GM19395 (cell line): Measurements from ENCODE around the gene PRND.

Experiments
- ATAC-seq: cut with Tn5 transposase; IDR thresholded peaks from one replicate; pipeline ENCODE4 v1.9.1; 2021; ENCODE audit warnings: mild to moderate bottlenecking, moderate library complexity; ENCODE audit not compliant: unreplicated experiment

The PRND gene

DNA sequence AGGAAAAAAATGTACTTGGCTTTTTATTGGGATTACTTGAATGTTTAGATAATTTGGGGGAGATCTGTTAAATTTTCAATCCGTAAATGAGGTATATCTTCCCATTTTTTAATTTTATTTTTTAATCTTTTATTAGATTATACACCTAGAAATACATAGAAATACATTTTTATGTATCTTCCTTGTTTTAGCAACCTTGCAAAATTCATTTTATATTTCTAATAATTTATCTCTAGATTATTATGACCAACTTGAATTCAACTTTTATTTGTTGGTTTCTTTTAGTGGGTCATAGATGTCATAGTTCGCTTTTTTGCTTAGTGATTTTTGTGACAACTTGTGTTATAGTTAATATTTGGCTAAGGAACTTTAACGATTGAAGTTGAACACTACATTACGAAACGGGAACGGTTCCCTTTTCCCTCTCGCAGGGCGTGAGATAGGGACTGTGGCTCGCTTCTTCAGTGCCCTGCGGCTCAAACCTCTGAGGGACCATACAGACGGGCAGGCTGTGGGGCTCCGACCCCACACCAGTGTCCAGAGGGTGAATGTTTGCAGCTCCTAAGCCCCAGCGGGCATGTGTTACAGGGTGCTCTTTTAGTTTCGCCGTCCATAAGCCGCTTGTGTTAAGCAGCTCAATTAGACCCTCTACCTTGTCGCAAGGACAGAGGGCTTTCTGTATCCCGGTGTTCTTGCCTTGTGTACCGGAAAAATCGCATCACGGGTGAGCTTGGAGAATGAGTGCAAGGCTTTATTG lies 53.8 kb downstream of the PRND start:
- no peak for ATAC-seq

DNA sequence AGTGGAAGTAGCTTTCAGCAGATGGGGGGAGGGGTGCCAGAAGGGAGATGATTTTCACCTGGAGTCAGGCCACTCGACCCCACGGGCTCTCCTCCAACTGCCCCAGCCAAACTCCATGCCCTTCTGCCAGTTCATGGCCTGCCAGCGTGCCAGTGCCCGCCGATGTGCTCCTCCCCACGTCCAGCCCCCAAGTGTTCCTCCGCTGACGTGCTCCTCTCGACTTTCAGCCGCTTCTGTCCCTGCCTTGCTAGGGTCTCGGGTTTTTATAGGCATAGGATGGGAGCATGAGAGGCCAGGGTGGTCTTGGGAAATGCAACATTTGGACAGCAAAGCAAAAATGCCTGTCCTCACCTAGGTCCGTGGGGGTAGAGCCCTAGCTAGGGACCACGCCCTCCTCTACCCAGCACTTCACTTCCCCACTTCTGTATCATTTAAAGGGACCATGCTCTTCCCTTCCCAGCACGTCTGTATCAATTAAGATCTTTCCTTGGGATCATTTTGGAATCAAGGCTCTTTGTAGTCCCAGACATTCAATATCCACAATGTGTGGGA lies 54.4 kb downstream of the PRND start:
- no peak for ATAC-seq
